ENCODE results near the gene ULK2.

The ULK2 gene

GRCh38 chr17:19740933-19741332 lies 126.8 kb downstream of the ULK2 start:
- Histone ChIP-seq H3K27me3 (ENCODE audit: low read length) (no peaks in the 10 kb centered on the region), H3K9me2 (replicated peaks; ENCODE audit: insufficient read depth, low read length) (no peaks in the 10 kb centered on the region), H4K20me1 (ENCODE audit: low read depth, low read length) (no peaks in the 10 kb centered on the region), H3K79me2 (ENCODE audit: insufficient read depth, low read length) (no peaks in the 10 kb centered on the region), H3K27ac (ENCODE audit: low read depth, low read length) (no peak overlapping the region), H3K9me3 (ENCODE audit: insufficient read depth, low read length) (no peaks in the 10 kb centered on the region), H3K4me3 (ENCODE audit: insufficient read depth, low read length, poor library complexity, severe bottlenecking) (no peak overlapping the region), H3K9ac (ENCODE audit: low read length) (no peak overlapping the region), H3F3A (ENCODE audit: insufficient read depth) (no peaks in the 10 kb centered on the region), H3K4me2 (ENCODE audit: low read depth, low read length, poor library complexity, severe bottlenecking) (no peak overlapping the region), H2AFZ (ENCODE audit: low read depth, low read length, severe bottlenecking) (no peak overlapping the region), H3K36me3 (ENCODE audit: low read length) (no peaks in the 10 kb centered on the region)
- TF ChIP-seq EZH2phosphoT487 (conservative IDR thresholded peaks at IDR 0.05; ENCODE audit: low read length), result no peak
- TF ChIP-seq CTCF (IDR thresholded peaks at IDR 0.05; ENCODE audit: insufficient read depth, low read length, poor library complexity, severe bottlenecking), result no peak

- no peaks in the 10 kb centered on the region for H3K9me2 ChIP-seq (replicated peaks; ENCODE audit: insufficient read depth, low read length)
Observed at GRCh38 chr17:19739241-19740201, 128.2 kb downstream of the ULK2 start.

GRCh38 chr17:19738757-19739156 lies 129.0 kb downstream of the ULK2 start:
- Histone ChIP-seq H2AFZ (ENCODE audit: low read depth, low read length, severe bottlenecking) (no peak overlapping the region), H3K9me2 (replicated peaks; ENCODE audit: insufficient read depth, low read length) (no peaks in the 10 kb centered on the region), H3K79me2 (ENCODE audit: insufficient read depth, low read length) (no peaks in the 10 kb centered on the region), H3K9ac (ENCODE audit: low read length) (no peak overlapping the region), H3K27me3 (ENCODE audit: low read length) (no peaks in the 10 kb centered on the region), H3F3A (ENCODE audit: insufficient read depth) (no peaks in the 10 kb centered on the region), H3K36me3 (ENCODE audit: low read length) (no peaks in the 10 kb centered on the region), H3K27ac (ENCODE audit: low read depth, low read length) (no peak overlapping the region), H4K20me1 (ENCODE audit: low read depth, low read length) (no peaks in the 10 kb centered on the region), H3K4me2 (ENCODE audit: low read depth, low read length, poor library complexity, severe bottlenecking) (no peak overlapping the region), H3K4me3 (ENCODE audit: insufficient read depth, low read length, poor library complexity, severe bottlenecking) (no peak overlapping the region), H3K9me3 (ENCODE audit: insufficient read depth, low read length) (no peaks in the 10 kb centered on the region)
- TF ChIP-seq EZH2phosphoT487 (conservative IDR thresholded peaks at IDR 0.05; ENCODE audit: low read length) (no peak), CTCF (IDR thresholded peaks at IDR 0.05; ENCODE audit: insufficient read depth, low read length, poor library complexity, severe bottlenecking) (no peak)

More at GRCh38 chr17:19739241-19740201, 128.2 kb downstream of the ULK2 start:
- Histone ChIP-seq H3K4me2 (ENCODE audit: low read depth, low read length, poor library complexity, severe bottlenecking) (no peak overlapping the region), H3K4me3 (ENCODE audit: insufficient read depth, low read length, poor library complexity, severe bottlenecking) (no peak overlapping the region), H3K27me3 (ENCODE audit: low read length) (no peaks in the 10 kb centered on the region), H3K9ac (ENCODE audit: low read length) (no peak overlapping the region), H2AFZ (ENCODE audit: low read depth, low read length, severe bottlenecking) (no peak overlapping the region), H3F3A (ENCODE audit: insufficient read depth) (no peaks in the 10 kb centered on the region), H3K27ac (ENCODE audit: low read depth, low read length) (no peak overlapping the region), H4K20me1 (ENCODE audit: low read depth, low read length) (no peaks in the 10 kb centered on the region), H3K36me3 (ENCODE audit: low read length) (no peaks in the 10 kb centered on the region), H3K9me3 (ENCODE audit: insufficient read depth, low read length) (no peaks in the 10 kb centered on the region), H3K79me2 (ENCODE audit: insufficient read depth, low read length) (no peaks in the 10 kb centered on the region)
- TF ChIP-seq EZH2phosphoT487 (conservative IDR thresholded peaks at IDR 0.05; ENCODE audit: low read length) (no peak), CTCF (IDR thresholded peaks at IDR 0.05; ENCODE audit: insufficient read depth, low read length, poor library complexity, severe bottlenecking) (no peak)

Measured in SU-DHL-6 (cell line).